ENCODE data around the gene SYTL5.
A peak's percentile ranks its signal among the peaks of the same experiment; 100 is the strongest.

The SYTL5 gene

DNA sequence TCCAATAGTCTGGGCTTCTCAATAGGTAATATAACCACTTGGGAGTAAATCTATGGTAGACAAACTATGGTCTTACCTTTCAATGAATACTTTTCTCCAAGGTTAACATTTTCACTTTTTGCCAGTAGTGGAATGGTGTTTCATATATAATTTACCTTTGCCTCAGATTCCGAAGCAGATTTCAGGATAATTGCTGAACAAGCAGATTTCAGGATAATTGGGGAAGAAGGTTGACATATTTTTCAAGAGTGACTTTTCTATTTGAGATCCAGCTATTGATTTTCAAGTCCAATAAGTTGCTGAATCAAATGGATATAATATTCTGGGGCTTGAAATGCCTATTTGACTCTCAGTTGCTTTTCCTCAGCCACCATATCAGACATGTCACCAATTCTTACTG is 63.6 kb downstream of the SYTL5 start:
- TF ChIP-seq, protein P1, sequence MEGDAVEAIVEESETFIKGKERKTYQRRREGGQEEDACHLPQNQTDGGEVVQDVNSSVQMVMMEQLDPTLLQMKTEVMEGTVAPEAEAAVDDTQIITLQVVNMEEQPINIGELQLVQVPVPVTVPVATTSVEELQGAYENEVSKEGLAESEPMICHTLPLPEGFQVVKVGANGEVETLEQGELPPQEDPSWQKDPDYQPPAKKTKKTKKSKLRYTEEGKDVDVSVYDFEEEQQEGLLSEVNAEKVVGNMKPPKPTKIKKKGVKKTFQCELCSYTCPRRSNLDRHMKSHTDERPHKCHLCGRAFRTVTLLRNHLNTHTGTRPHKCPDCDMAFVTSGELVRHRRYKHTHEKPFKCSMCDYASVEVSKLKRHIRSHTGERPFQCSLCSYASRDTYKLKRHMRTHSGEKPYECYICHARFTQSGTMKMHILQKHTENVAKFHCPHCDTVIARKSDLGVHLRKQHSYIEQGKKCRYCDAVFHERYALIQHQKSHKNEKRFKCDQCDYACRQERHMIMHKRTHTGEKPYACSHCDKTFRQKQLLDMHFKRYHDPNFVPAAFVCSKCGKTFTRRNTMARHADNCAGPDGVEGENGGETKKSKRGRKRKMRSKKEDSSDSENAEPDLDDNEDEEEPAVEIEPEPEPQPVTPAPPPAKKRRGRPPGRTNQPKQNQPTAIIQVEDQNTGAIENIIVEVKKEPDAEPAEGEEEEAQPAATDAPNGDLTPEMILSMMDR (conservative IDR thresholded peaks at IDR 0.05) = no peak
- no peak overlapping the region for H3K27ac ChIP-seq

DNA sequence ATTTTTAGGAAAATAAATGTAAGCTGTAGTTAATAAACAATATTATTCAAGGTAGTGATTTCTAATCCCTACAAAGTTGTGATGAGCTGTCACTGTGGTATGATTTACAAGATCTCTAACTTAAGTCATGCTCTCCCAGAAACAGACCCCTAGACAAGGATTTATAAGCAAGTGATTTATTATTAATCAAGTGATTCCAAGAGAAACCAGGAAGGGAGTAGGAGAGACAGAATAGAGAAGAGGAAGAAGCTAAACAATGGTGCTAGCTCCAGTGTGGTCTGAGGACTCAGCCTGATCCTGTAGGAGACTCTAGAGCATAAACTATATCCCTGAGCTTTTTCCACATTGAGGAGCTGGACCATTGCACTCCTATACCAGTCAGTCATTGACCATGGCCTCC is 73.1 kb downstream of the SYTL5 start:
- TF ChIP-seq, protein P1 (conservative IDR thresholded peaks at IDR 0.05) = no peak
- no peak overlapping the region for H3K27ac ChIP-seq

GRCh38 chrX:38080808-38081207 is 74.5 kb downstream of the SYTL5 start:
- TF ChIP-seq, protein P1 (conservative IDR thresholded peaks at IDR 0.05) = no peak
- H3K27ac ChIP-seq = no peak overlapping the region

DNA sequence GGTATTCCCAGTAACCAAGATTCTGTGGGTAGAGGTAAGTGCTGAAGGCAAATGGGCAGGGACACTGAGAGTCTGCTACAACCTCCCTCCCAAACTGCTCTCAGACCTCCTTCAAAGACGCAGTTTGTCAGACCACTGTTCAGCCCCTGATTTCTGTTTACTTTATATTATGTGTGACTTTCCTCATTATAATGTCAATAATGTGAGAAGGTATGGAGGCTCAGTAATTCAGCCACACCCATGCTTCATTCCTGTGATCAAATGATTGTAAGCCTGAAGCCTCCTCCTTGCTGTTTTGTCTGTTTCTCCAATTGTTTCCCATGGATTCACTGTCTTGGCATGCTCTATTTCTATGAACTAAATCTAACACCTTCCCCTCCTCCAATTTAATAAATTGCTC is 75.6 kb downstream of the SYTL5 start:
- TF ChIP-seq, protein P1 (conservative IDR thresholded peaks at IDR 0.05) = no peak
- no peak overlapping the region for H3K27ac ChIP-seq

- TF ChIP-seq, protein P1 (conservative IDR thresholded peaks at IDR 0.05) = no peak
- no peak overlapping the region for H3K27ac ChIP-seq
Measured at GRCh38 chrX:38082309-38082708, 76.0 kb downstream of the SYTL5 start.

DNA sequence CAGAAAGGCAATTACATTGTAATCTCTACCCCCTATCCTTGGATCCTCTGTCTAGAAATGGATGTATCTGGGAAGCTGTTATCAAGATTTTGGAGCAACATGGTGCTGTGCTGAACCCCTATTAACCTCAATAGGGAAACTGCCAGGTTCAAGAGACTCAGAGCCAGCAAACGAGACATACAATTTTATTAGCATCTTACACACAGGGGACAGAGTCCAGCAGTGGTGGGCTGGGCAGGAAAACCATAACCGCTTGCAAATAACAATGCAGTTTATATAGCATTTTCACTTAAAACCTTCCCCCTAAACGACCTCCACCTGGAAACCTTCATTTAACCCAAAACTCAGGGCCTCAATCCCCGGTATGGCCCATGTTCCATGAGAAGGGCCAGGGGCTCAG is 79.5 kb downstream of the SYTL5 start:
- TF ChIP-seq, protein P1 (conservative IDR thresholded peaks at IDR 0.05) = no peak

GRCh38 chrX:38086451-38087215 is 80.3 kb downstream of the SYTL5 start:
- H3K27ac ChIP-seq = peak overlapping the region; percentile 39; the same call in 1 of the 2 replicates
- TF ChIP-seq, protein P1 (conservative IDR thresholded peaks at IDR 0.05) = no peak

More for the DNA sequence above, 79.5 kb downstream of the SYTL5 start:
- no peak overlapping the region for H3K27ac ChIP-seq

Measured in VCaP (cell line).